HG03175 (cell line): Measurements from ENCODE around the gene RHEX.

Experiments used
- ATAC-seq: cut with Tn5 transposase; IDR thresholded peaks from one replicate; pipeline ENCODE4 v1.9.1; 2021; ENCODE audit warnings: mild to moderate bottlenecking, moderate library complexity; ENCODE audit not compliant: unreplicated experiment

Gene RHEX

GRCh38 chr1:206115791-206116190, 62.8 kb downstream of the RHEX start:
- no peak for ATAC-seq

- no peak for ATAC-seq
Observed at GRCh38 chr1:206116191-206116872, 63.4 kb downstream of the RHEX start.

- no peak for ATAC-seq
Observed at GRCh38 chr1:206116873-206117150, 63.8 kb downstream of the RHEX start.

- no peak for ATAC-seq
Observed at GRCh38 chr1:206117151-206117948, 64.4 kb downstream of the RHEX start, which contains the start of gene AVPR1B. TSS of gene AVPR1B (minus strand) at chr1:206117388. CDS start at chr1:206116890, 498 bp downstream.

- no peak for ATAC-seq
Observed at GRCh38 chr1:206120406-206120805, 67.4 kb downstream of the RHEX start.

GRCh38 chr1:206121269-206121668, 68.3 kb downstream of the RHEX start:
- no peak for ATAC-seq

- no peak for ATAC-seq
Observed at GRCh38 chr1:206122686-206123085, 69.7 kb downstream of the RHEX start.

GRCh38 chr1:206125346-206125745, 72.4 kb downstream of the RHEX start:
- no peak for ATAC-seq

- ATAC-seq, result no peak
Observed at GRCh38 chr1:206127336-206127735, 74.4 kb downstream of the RHEX start.

- ATAC-seq, result no peak
Observed at GRCh38 chr1:206128196-206128595, 75.2 kb downstream of the RHEX start.

- no peak for ATAC-seq
Observed at GRCh38 chr1:206131037-206131436, 78.1 kb downstream of the RHEX start.

GRCh38 chr1:206133751-206134415, 80.9 kb downstream of the RHEX start:
- no peak for ATAC-seq

- ATAC-seq, result no peak
Observed at GRCh38 chr1:206135248-206135647, 82.3 kb downstream of the RHEX start.

- ATAC-seq, result no peak
Observed at GRCh38 chr1:206136241-206136640, 83.3 kb downstream of the RHEX start.

- no peak for ATAC-seq
Observed at GRCh38 chr1:206142011-206142410, 89.0 kb downstream of the RHEX start.

- ATAC-seq, result no peak
Observed at GRCh38 chr1:206142770-206143169, 89.8 kb downstream of the RHEX start.

- no peak for ATAC-seq
Observed at GRCh38 chr1:206143537-206144172, 90.7 kb downstream of the RHEX start.

GRCh38 chr1:206144605-206145004, 91.6 kb downstream of the RHEX start:
- no peak for ATAC-seq

GRCh38 chr1:206145771-206146290, 92.9 kb downstream of the RHEX start:
- ATAC-seq, result no peak
